ENCODE data around the gene SLC25A43. TPM values are rescaled to one million over a fixed set of nuclear protein-coding genes. Genes with fewer than 3 reads are reported as not detected.
A peak's percentile ranks its signal among the peaks of the same experiment; 100 is the strongest.

The SLC25A43 gene
- total RNA-seq, 1 donor from 2014 or later, result 15.0 TPM

DNA sequence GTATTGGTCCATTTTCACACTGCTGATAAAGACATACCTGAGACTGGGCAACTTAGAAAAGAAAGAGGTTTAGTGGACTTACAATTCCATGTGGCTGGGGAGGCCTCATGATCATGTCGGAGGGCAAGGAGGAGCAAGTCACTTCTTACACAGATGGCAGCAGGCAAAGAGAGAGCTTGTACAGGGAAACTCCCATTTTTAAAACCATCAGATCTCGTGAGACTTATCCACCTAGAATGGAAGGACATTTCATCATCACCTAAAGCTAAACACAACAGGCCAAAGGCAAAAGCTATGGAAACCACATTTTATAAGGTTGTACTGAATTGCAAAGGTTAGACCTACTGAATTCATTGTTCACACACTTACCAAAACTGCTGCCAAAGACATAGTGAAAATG, 6.0 kb upstream of the SLC25A43 start:
- TF ChIP-seq, protein P1, sequence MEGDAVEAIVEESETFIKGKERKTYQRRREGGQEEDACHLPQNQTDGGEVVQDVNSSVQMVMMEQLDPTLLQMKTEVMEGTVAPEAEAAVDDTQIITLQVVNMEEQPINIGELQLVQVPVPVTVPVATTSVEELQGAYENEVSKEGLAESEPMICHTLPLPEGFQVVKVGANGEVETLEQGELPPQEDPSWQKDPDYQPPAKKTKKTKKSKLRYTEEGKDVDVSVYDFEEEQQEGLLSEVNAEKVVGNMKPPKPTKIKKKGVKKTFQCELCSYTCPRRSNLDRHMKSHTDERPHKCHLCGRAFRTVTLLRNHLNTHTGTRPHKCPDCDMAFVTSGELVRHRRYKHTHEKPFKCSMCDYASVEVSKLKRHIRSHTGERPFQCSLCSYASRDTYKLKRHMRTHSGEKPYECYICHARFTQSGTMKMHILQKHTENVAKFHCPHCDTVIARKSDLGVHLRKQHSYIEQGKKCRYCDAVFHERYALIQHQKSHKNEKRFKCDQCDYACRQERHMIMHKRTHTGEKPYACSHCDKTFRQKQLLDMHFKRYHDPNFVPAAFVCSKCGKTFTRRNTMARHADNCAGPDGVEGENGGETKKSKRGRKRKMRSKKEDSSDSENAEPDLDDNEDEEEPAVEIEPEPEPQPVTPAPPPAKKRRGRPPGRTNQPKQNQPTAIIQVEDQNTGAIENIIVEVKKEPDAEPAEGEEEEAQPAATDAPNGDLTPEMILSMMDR (conservative IDR thresholded peaks at IDR 0.05; ENCODE audit: low read depth, low read length), result no peak
- DNase-seq (ENCODE audit: low read depth), result no peak
- no peak overlapping the region for H3K4me3 ChIP-seq (ENCODE audit: low read depth, low read length)

DNA sequence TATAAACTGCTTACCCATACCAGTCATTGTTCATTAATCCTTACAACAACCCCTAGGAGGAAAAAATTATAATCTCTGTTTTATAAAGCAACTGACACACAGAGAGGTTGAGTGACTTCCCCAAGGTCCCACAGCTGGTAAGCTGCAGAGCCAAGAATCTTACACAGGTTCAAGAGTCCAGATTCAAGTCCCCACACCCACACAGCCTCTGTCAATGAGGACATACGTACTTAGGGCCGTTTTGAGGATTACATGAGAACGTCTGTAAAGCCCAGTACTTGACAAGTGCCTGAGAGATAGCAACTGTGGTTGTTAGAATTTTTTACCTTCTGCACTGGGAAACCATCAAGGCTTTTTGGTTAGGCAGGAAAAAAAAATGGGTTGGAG, 556 bp upstream of the SLC25A43 start:
- TF ChIP-seq, protein P1 (conservative IDR thresholded peaks at IDR 0.05; ENCODE audit: low read depth, low read length), result no peak
- no peak for DNase-seq (ENCODE audit: low read depth)
- H3K4me3 ChIP-seq (ENCODE audit: low read depth, low read length), result peak overlapping the region; percentile 66

DNA sequence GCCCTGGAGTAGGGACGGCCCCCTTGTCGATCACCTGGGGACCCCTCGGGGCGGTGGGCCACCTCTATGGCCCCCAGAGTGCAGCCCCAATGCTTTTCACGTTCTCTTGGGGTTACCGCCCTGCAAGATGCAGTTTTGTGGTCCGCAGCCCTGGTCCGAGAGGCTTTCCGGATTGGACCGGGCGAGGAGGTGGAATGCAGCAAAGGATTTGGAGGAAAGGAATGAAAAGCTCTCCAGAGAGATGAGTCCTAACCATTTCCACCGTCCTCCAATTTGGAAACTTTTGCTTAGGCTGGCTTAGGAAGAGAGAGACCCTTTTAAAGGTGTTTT, 601 bp downstream of the SLC25A43 start:
- H3K4me3 ChIP-seq (ENCODE audit: low read depth, low read length), result peak overlapping the region; percentile 66
- DNase-seq (ENCODE audit: low read depth), result no peak
- TF ChIP-seq, protein P1 (conservative IDR thresholded peaks at IDR 0.05; ENCODE audit: low read depth, low read length), result no peak

DNA sequence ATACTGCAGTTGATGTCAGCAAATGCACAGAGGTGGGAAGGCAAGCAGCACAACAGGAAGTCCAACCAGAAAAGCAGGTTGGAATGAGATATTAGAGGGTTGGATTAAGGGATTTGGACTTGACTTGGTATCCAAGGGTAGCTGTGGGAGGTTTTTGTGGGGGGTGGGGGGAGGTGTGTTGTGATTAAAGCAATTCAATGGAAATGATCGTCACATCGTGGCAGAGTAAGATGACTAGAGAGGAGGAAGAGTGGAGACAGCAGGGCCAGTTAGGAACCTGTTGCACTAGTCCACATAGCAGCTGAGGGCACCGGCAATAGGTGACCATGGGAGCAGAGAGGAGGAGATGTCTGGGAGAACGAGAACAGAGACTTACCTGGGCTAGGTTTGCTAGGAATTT, 2.4 kb downstream of the SLC25A43 start:
- no peak for DNase-seq (ENCODE audit: low read depth)
- TF ChIP-seq, protein P1 (conservative IDR thresholded peaks at IDR 0.05; ENCODE audit: low read depth, low read length), result no peak
- H3K4me3 ChIP-seq (ENCODE audit: low read depth, low read length), result no peak overlapping the region

DNA sequence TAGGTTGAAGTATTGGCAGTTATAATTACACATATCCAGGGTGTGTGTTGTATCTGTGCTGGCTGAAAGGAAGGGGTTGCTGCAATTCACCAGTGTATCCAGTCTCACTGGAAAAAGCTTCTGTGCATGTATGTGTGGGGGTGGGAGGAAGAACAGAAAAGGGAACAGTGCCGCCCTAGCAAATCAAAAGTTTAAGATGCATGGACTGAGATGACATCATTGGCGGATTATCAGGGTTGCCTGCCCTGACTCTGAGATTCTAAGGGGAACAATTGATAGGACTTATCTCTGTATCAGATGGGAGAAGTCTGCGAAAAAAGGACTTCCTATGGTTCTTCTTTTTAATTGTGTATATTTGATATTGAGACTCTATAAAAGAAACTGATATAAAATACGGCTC, 3.5 kb downstream of the SLC25A43 start:
- H3K4me3 ChIP-seq (ENCODE audit: low read depth, low read length), result no peak overlapping the region
- no peak for DNase-seq (ENCODE audit: low read depth)
- TF ChIP-seq, protein P1 (conservative IDR thresholded peaks at IDR 0.05; ENCODE audit: low read depth, low read length), result no peak

DNA sequence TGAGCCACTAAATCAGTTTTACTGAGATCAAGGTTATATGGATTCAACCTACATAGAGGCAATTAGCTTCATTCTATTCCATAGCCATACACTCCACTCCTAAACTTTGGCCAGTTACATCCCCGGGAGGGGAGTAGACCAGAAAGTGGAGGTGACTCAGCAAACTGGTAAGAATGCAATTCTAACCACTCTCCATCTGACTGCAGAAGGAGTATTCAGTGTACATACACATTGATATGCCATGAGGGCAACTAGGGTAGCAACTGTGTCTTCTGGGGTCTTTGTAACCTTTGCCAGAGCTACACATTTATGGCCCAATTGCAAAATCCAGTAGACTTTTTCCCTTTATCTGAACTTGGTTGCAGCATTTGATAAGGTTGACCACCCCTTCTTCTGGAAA, 7.6 kb downstream of the SLC25A43 start:
- no peak overlapping the region for H3K4me3 ChIP-seq (ENCODE audit: low read depth, low read length)
- TF ChIP-seq, protein P1 (conservative IDR thresholded peaks at IDR 0.05; ENCODE audit: low read depth, low read length), result no peak
- DNase-seq (ENCODE audit: low read depth), result no peak

DNA sequence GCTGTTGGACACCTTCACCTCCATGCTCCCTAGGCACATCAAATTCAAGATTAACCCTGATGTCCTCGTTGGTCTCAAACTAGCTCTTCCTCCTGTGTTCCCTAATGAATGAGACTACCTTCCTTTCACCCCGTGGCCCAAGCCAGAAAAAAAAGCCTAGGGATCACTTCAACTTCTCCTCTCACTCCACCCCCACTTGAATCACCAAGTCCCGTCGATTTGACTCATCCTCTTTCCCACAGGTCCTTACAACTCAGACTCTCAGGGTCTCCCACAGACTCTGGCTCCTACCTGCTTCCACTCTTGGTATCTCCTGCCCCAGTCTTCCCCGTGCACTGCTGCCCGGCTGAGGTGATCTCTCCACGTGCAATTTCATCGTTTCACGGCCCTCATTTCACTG, 8.5 kb downstream of the SLC25A43 start:
- H3K4me3 ChIP-seq (ENCODE audit: low read depth, low read length), result no peak overlapping the region
- DNase-seq (ENCODE audit: low read depth), result no peak
- TF ChIP-seq, protein P1 (conservative IDR thresholded peaks at IDR 0.05; ENCODE audit: low read depth, low read length), result no peak
